GM10266 (cell line): ENCODE results near the gene ITPK1.

ENCODE experiments used
- DNase-seq: peaks from one replicate; pipeline ENCODE4 v3.0.0; 2012; ENCODE audit errors: extremely low spot score
- TF ChIP-seq, protein P1 (sequence below): IDR thresholded peaks from 2 replicates; pipeline ENCODE4 v1.5.1; 2012; ENCODE audit warnings: mild to moderate bottlenecking, low read depth; ENCODE audit not compliant: control insufficient read depth, insufficient read depth; ENCODE audit errors: missing control alignments

The ITPK1 gene

DNA sequence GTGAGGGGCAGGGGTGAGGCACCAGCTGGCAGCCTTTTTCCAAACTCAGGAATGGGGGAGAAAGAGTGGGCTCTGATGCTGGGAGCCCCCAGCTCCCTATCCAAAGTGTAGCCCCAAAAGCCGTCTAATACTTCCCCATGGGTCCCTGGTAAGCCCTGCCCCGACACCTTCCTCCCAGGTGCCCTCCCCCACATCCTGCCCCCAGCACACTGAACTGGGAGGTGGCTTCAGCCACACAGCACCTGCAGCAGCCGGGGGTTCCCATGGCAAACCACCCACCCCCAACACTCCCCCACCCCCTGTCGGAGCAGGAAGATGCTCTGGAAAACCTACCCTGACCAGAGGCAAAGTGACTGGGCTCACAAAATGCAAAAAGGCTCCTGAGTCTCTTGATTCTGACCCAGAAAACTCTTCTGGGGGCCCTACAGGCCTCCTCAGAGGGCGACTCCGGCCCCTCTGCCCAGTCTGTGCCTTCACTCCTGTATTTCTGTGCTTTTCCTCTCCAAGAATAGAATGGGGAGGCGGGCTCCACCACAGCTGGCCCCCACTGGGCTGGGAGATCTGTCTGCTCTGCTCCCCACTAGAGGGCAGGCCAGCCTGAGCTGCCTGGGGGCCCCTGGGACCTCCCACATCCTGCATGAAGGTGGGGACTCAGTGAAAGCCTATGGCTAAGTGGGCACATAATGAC is 81.6 kb downstream of the ITPK1 start:
- peak; percentile 86 for DNase-seq
- TF ChIP-seq, protein P1, sequence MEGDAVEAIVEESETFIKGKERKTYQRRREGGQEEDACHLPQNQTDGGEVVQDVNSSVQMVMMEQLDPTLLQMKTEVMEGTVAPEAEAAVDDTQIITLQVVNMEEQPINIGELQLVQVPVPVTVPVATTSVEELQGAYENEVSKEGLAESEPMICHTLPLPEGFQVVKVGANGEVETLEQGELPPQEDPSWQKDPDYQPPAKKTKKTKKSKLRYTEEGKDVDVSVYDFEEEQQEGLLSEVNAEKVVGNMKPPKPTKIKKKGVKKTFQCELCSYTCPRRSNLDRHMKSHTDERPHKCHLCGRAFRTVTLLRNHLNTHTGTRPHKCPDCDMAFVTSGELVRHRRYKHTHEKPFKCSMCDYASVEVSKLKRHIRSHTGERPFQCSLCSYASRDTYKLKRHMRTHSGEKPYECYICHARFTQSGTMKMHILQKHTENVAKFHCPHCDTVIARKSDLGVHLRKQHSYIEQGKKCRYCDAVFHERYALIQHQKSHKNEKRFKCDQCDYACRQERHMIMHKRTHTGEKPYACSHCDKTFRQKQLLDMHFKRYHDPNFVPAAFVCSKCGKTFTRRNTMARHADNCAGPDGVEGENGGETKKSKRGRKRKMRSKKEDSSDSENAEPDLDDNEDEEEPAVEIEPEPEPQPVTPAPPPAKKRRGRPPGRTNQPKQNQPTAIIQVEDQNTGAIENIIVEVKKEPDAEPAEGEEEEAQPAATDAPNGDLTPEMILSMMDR, result peak; percentile 86

DNA sequence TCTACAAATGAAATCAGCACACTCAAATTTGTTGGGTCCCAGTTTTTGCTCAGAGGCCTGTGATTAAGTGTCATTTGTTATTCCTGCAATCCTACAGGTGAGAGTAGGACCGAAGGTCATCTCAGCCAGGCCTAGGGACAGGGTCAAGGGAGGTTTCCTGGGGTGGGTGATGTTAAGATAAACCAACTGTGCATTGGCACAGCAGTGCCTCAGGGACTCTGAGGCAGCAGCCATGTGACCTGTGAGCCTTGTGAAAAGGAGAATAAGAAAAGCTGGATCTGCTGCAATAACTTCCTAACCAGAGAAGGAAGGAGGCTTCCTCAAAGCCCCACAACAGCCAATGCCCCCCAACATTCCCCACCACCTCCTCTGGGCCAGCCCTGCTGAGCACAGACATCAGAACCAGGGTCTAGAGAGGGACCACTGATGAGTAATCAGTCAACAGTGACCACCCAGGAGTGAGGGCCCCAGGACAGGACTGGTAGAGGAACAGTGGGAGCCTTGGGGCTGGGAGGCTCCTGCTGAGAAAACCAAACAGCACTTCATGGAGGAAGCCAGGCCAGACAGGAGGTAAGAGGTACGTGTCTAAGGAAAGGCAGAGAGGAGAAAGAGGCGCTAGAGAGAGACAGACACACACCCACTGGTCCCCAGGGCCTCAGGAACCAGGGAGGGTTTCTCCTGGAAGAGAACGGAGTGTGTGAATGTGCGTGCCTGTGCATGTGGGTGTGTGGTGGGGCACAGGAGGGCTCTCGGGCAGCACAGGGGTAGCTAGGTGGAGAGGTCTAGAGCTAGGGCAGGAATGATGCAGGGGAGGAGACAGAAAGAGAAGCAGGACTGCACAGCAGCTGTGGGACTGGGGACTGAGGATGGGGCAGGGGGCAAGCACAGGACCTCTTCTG is 82.4 kb downstream of the ITPK1 start:
- no peak for DNase-seq

DNA sequence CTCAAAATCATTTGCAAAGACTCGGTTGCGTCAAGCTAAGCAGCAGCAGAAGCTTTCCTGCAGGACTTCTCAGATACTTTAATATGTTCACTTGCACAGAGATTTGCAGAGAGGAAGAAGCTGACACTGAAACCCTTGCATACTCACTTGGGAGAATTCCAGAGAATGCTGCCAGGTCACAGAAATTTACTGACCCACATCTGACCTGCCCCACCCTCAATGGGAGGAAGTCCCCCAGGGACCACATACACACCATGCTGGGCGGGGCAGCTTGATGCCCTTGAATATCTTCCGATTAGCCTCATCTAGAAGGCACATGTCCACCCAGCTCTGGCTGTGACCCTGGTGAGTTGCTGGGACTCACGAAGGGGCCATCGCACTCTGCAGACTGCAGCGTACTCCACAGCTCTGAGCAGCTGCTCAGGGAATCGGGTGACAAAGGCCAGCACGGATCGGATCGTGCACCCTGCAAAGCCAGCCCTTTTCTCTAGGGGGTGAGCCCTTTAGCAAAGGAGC is 83.2 kb downstream of the ITPK1 start:
- no peak for DNase-seq
- TF ChIP-seq, protein P1, result no peak

More for the DNA sequence above, 82.4 kb downstream of the ITPK1 start:
- TF ChIP-seq, protein P1, result no peak

DNA sequence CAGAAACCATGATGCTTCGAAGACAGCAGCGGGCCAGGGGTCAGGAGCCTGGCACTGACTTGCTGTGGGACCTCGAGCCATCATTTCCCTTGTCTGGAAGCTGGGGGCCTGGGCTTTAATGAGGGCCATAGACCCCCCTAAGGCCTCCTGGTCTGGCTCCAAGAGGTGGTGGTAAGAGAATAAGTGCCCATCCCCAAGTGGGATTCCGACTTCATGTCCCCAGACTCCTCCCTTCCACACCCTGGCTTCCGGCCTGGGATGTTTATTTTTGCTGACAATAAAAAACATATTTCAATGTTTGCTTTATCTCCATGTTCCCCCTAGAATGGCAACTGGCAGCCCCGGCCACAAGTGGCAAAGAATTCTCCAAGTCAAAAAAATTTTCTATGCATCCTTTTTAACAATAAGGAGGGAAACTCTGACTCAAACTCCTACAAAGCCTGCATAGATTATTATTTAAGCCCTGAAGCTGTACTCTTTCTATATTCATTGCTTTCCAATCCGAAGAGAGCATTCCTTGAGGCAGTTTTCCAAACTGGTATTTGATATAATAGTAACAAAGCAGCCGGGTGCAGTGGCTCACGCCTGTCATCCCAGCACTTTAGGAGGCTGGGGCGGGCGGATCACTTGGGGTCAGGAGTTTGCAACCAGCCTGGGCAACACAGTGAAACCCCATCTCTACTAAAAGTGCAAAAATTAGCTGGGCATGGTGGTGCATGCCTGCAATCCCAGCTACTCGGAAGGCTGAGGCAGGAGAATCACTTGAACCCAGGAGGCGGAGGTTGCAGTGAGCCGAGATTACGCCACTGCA is 84.0 kb downstream of the ITPK1 start:
- TF ChIP-seq, protein P1, result no peak
- no peak for DNase-seq

DNA sequence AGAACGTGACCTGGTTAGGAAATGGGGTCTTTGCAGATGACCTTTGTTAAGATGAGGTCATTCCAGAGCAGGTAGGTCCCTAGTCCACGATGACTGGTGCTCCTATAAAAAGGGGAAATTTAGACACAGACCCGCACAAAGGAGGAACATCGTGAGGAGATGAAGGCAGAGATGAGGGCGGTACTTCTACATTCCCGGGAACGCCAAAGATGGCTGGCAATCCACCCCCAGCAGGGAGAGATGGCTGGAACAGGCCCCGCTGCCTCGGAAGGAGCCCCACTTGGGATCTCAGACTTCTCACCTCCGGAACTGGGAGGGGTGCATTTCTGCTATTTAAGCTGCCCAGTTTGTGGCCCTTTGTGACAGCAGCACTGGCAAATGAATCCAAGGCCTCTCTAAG is 85.0 kb downstream of the ITPK1 start:
- TF ChIP-seq, protein P1, result no peak
- DNase-seq, result no peak

DNA sequence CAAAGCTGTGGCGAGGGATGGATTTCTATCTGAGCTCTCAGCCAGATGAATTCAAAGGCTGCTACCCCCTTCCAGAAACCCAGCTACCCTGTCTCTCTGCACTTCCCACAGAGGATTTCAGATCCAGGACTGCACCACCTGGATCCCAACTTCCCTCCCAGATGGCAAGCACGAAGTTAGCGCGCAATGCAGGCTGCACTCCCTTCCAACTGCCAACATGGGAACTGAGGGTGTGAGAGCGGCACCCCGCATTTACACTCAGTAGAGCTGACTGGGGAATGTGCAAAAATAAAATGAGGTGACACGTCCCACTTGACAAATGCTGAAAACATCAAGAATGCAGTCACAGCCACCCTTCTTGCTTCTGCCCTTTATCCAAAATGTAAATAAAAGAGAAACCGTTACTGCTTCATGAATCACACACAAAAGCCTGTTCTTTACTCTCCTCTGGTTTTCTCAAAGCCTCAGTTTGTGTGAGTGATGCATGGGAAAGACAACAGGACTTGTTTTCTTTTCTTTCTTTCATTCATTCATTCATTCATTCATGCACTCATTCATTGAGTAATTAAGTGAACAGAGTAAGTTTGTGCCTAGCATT is 85.7 kb downstream of the ITPK1 start:
- DNase-seq, result no peak

More for the DNA sequence above, 85.7 kb downstream of the ITPK1 start:
- TF ChIP-seq, protein P1, result no peak
